WTC11 (cell line): ENCODE measurements around the gene CSNK1G3. TPM values are rescaled to one million over a fixed set of nuclear protein-coding genes. Genes with fewer than 3 reads are reported as not detected.

ENCODE experiments used
- ATAC-seq: fragments of 200-7000 bp; cut with Tn5 transposase; 2 replicates; pipeline ENCODE4 v1.10.0; 2021; ENCODE audit warnings: mild to moderate bottlenecking, moderate library complexity
- CTCF ChIA-PET: fragments of 300-600 bp; sonication (Branson Sonifier 250); formaldehyde crosslinking; loops from one replicate; lab custom pipeline; 2021; ENCODE audit warnings: antibody characterized with exemption; lab: Charles Lee
- POLR2A ChIA-PET: fragments of 350-600 bp; sonication (Branson Sonifier 250); formaldehyde crosslinking; loops from one replicate; lab custom pipeline; 2021; ENCODE audit warnings: antibody characterized with exemption; lab: Charles Lee
- DNase-seq: peaks from one replicate; pipeline ENCODE4 v3.0.0; 2021; ENCODE audit warnings: low spot score
- H3K27ac Mint-ChIP-seq: 2 replicates; pipeline ENCODE4 v1.8.0; 2021; ENCODE audit warnings: mixed read lengths
- H3K27me3 Mint-ChIP-seq: 2 replicates; pipeline ENCODE4 v1.8.0; 2021; ENCODE audit warnings: low read depth, mild to moderate bottlenecking, moderate library complexity, mixed read lengths
- H3K36me3 Mint-ChIP-seq: 2 replicates; pipeline ENCODE4 v1.8.0; 2021; ENCODE audit warnings: mixed read lengths
- H3K4me1 Mint-ChIP-seq: 2 replicates; pipeline ENCODE4 v1.8.0; 2022; ENCODE audit warnings: mixed read lengths
- H3K4me3 Mint-ChIP-seq: 2 replicates; pipeline ENCODE4 v1.8.0; 2021; ENCODE audit warnings: mild to moderate bottlenecking, moderate library complexity, mixed read lengths
- H3K9me3 Mint-ChIP-seq: 2 replicates; pipeline ENCODE4 v1.8.0; 2021; ENCODE audit warnings: mixed read lengths
- AR ChIP-seq: fragments of 250-450 bp; sonication (Bioruptor Pico); IDR thresholded peaks from 2 replicates; pipeline ENCODE4 v1.9.0; 2021; ENCODE audit warnings: mild to moderate bottlenecking
- CDX4 ChIP-seq: fragments of 250-450 bp; sonication (Bioruptor Pico); IDR thresholded peaks from 2 replicates; pipeline ENCODE4 v1.9.0; 2021; ENCODE audit warnings: moderate library complexity, mild to moderate bottlenecking, inconsistent platforms, borderline replicate concordance
- FOXP1 ChIP-seq: sonication (generic); formaldehyde crosslinking; IDR thresholded peaks from 2 replicates; pipeline ENCODE4 v1.8.0; 2022; ENCODE audit warnings: missing genetic modification reagents, mild to moderate bottlenecking, moderate library complexity, borderline replicate concordance
- GTF2I ChIP-seq: fragments of 250-450 bp; sonication (Bioruptor Pico); conservative IDR thresholded peaks from 2 replicates; pipeline ENCODE4 v1.4.0; 2021; ENCODE audit warnings: mild to moderate bottlenecking
- HMGA2 ChIP-seq: fragments of 250-450 bp; sonication (Bioruptor Pico); IDR thresholded peaks from 2 replicates; pipeline ENCODE4 v1.4.0; 2021; ENCODE audit warnings: mild to moderate bottlenecking, moderate library complexity
- IRF2 ChIP-seq: sonication (generic); formaldehyde crosslinking; IDR thresholded peaks from 2 replicates; pipeline ENCODE4 v1.8.0; 2022; ENCODE audit warnings: low read depth, missing genetic modification reagents, borderline replicate concordance
- MAX ChIP-seq: sonication (generic); formaldehyde crosslinking; IDR thresholded peaks from 2 replicates; pipeline ENCODE4 v1.8.0; 2022; ENCODE audit warnings: mild to moderate bottlenecking, missing genetic modification reagents
- MXD4 ChIP-seq: fragments of 250-450 bp; sonication (Bioruptor Pico); IDR thresholded peaks from 2 replicates; pipeline ENCODE4 v1.8.0; 2021; ENCODE audit warnings: mild to moderate bottlenecking, moderate library complexity, borderline replicate concordance
- MYBL2 ChIP-seq: sonication (generic); formaldehyde crosslinking; IDR thresholded peaks from 2 replicates; pipeline ENCODE4 v1.8.1; 2023; ENCODE audit warnings: mild to moderate bottlenecking, moderate library complexity, missing genetic modification reagents
- NFE2L1 ChIP-seq: sonication (generic); formaldehyde crosslinking; IDR thresholded peaks from 2 replicates; pipeline ENCODE4 v1.8.1; 2023; ENCODE audit warnings: missing genetic modification reagents
- NFYB ChIP-seq: sonication (generic); formaldehyde crosslinking; conservative IDR thresholded peaks from 2 replicates; pipeline ENCODE4 v1.8.0; 2022; ENCODE audit warnings: low read depth, missing genetic modification reagents
- PREB ChIP-seq: sonication (generic); formaldehyde crosslinking; IDR thresholded peaks from 2 replicates; pipeline ENCODE4 v1.8.1; 2022; ENCODE audit warnings: mild to moderate bottlenecking, missing genetic modification reagents, moderate library complexity, borderline replicate concordance
- SMAD4 ChIP-seq: sonication (generic); formaldehyde crosslinking; IDR thresholded peaks from 2 replicates; pipeline ENCODE4 v1.8.0; 2022; ENCODE audit warnings: mild to moderate bottlenecking, missing genetic modification reagents
- SP1 ChIP-seq: sonication (generic); formaldehyde crosslinking; conservative IDR thresholded peaks from 2 replicates; pipeline ENCODE4 v1.8.1; 2022; ENCODE audit warnings: missing genetic modification reagents
- TCF7 ChIP-seq: sonication (generic); formaldehyde crosslinking; IDR thresholded peaks from 2 replicates; pipeline ENCODE4 v1.8.0; 2022; ENCODE audit warnings: mild to moderate bottlenecking, low read depth, missing genetic modification reagents, moderate library complexity
- ZNF138 ChIP-seq: sonication (generic); formaldehyde crosslinking; conservative IDR thresholded peaks from 2 replicates; pipeline ENCODE4 v1.8.1; 2022; ENCODE audit warnings: mild to moderate bottlenecking, moderate library complexity, missing genetic modification reagents
- ZNF317 ChIP-seq: sonication (generic); formaldehyde crosslinking; IDR thresholded peaks from 2 replicates; pipeline ENCODE4 v1.8.1; 2023; ENCODE audit warnings: low read depth, mild to moderate bottlenecking, moderate library complexity, missing genetic modification reagents, borderline replicate concordance
- ZNF423 ChIP-seq: fragments of 250-450 bp; sonication (Bioruptor Pico); IDR thresholded peaks from 2 replicates; pipeline ENCODE4 v2.1.2; 2022; ENCODE audit warnings: mild to moderate bottlenecking, moderate library complexity
- ZSCAN18 ChIP-seq: fragments of 250-450 bp; sonication (Bioruptor Pico); IDR thresholded peaks from 2 replicates; pipeline ENCODE4 v2.1.2; 2022; ENCODE audit warnings: mild to moderate bottlenecking, moderate library complexity
- total RNA-seq: library from RNA; stranded (reverse); gene quantifications from 3 replicates; pipeline ENCODE4 v1.2.3, GENCODE V29; 2021
- TF ChIP-seq, protein P1 (sequence below): sonication (generic); formaldehyde crosslinking; IDR thresholded peaks from 2 replicates; pipeline ENCODE4 v1.8.0; 2023; ENCODE audit warnings: mild to moderate bottlenecking, missing genetic modification reagents
- TF ChIP-seq, protein P2 (sequence below): sonication (generic); formaldehyde crosslinking; IDR thresholded peaks from 2 replicates; pipeline ENCODE4 v1.8.1; 2022; ENCODE audit warnings: missing genetic modification reagents, borderline replicate concordance
- TF ChIP-seq, protein P3 (sequence below): sonication (generic); formaldehyde crosslinking; IDR thresholded peaks from 2 replicates; pipeline ENCODE4 v1.8.1; 2022; ENCODE audit warnings: low read depth, mild to moderate bottlenecking, moderate library complexity, missing genetic modification reagents, borderline replicate concordance
- TF ChIP-seq, protein P4 (sequence below): sonication (generic); formaldehyde crosslinking; IDR thresholded peaks from 2 replicates; pipeline ENCODE4 v1.8.0; 2022; ENCODE audit warnings: mild to moderate bottlenecking, missing genetic modification reagents

Gene CSNK1G3
- total RNA-seq, 1 experiment from 2014 or later = 51.2 TPM

- TF ChIP-seq PREB (CRISPR knock-in tag) (no peak), GTF2I (no peak), MYBL2 (CRISPR knock-in tag) (no peak), ZNF423 (CRISPR knock-in tag) (no peak), TCF7 (CRISPR knock-in tag) (no peak), SP1 (CRISPR knock-in tag) (no peak), AR (CRISPR knock-in tag) (no peak), HMGA2 (CRISPR knock-in tag) (no peak), FOXP1 (CRISPR knock-in tag) (no peak)
- TF ChIP-seq, protein P1, sequence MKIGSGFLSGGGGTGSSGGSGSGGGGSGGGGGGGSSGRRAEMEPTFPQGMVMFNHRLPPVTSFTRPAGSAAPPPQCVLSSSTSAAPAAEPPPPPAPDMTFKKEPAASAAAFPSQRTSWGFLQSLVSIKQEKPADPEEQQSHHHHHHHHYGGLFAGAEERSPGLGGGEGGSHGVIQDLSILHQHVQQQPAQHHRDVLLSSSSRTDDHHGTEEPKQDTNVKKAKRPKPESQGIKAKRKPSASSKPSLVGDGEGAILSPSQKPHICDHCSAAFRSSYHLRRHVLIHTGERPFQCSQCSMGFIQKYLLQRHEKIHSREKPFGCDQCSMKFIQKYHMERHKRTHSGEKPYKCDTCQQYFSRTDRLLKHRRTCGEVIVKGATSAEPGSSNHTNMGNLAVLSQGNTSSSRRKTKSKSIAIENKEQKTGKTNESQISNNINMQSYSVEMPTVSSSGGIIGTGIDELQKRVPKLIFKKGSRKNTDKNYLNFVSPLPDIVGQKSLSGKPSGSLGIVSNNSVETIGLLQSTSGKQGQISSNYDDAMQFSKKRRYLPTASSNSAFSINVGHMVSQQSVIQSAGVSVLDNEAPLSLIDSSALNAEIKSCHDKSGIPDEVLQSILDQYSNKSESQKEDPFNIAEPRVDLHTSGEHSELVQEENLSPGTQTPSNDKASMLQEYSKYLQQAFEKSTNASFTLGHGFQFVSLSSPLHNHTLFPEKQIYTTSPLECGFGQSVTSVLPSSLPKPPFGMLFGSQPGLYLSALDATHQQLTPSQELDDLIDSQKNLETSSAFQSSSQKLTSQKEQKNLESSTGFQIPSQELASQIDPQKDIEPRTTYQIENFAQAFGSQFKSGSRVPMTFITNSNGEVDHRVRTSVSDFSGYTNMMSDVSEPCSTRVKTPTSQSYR (CRISPR knock-in tag) = no peak
- TF ChIP-seq, protein P2, sequence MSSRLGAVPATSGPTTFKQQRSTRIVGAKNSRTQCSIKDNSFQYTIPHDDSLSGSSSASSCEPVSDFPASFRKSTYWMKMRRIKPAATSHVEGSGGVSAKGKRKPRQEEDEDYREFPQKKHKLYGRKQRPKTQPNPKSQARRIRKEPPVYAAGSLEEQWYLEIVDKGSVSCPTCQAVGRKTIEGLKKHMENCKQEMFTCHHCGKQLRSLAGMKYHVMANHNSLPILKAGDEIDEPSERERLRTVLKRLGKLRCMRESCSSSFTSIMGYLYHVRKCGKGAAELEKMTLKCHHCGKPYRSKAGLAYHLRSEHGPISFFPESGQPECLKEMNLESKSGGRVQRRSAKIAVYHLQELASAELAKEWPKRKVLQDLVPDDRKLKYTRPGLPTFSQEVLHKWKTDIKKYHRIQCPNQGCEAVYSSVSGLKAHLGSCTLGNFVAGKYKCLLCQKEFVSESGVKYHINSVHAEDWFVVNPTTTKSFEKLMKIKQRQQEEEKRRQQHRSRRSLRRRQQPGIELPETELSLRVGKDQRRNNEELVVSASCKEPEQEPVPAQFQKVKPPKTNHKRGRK (CRISPR knock-in tag) = no peak
- TF ChIP-seq, protein P3, sequence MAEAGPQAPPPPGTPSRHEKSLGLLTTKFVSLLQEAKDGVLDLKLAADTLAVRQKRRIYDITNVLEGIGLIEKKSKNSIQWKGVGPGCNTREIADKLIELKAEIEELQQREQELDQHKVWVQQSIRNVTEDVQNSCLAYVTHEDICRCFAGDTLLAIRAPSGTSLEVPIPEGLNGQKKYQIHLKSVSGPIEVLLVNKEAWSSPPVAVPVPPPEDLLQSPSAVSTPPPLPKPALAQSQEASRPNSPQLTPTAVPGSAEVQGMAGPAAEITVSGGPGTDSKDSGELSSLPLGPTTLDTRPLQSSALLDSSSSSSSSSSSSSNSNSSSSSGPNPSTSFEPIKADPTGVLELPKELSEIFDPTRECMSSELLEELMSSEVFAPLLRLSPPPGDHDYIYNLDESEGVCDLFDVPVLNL (CRISPR knock-in tag) = no peak
These were observed 99.4 kb downstream of the CSNK1G3 start (continued) for GRCh38 chr5:123611406-123611709.

DNA sequence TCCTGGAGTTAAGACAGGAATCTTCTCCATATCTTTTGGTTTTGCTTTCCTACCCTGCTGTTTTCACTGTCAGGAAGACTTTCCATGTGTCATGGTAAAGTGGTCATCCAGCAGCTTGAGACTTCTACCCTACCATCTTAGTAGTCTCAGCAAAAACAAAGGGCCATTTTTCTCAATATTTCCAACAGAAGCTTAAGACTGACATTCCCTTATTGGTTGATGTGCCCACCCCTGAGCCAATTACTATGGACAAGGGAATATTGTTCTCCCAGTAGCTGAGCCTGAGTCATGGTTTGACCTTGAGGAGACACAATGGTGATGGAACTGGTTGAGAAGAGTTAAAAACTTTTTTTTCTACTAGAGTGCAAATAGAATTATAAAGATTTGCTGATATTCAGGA lies 105.6 kb downstream of the CSNK1G3 start:
- Mint-ChIP-seq H3K4me3 (no peak overlapping the region), H3K9me3 (peaks cover 10% of the 10 kb centered on the region; the same call in 1 of the 2 replicates), H3K36me3 (peaks cover 19% of the 10 kb centered on the region), H3K27ac (no peak overlapping the region), H3K4me1 (no peaks in the 10 kb centered on the region), H3K27me3 (no peaks in the 10 kb centered on the region)
- ATAC-seq (no peak), DNase-seq (no peak)
- POLR2A ChIA-PET = no interaction called here
- CTCF ChIA-PET = no interaction called here
- TF ChIP-seq ZNF317 (no peak), MYBL2 (CRISPR knock-in tag) (no peak), CDX4 (CRISPR knock-in tag) (no peak), SMAD4 (no peak), NFYB (CRISPR knock-in tag) (no peak), ZSCAN18 (CRISPR knock-in tag) (no peak), MAX (CRISPR knock-in tag) (no peak), ZNF138 (no peak), MXD4 (no peak), IRF2 (CRISPR knock-in tag) (no peak), NFE2L1 (CRISPR knock-in tag) (no peak)
- TF ChIP-seq, protein P4, sequence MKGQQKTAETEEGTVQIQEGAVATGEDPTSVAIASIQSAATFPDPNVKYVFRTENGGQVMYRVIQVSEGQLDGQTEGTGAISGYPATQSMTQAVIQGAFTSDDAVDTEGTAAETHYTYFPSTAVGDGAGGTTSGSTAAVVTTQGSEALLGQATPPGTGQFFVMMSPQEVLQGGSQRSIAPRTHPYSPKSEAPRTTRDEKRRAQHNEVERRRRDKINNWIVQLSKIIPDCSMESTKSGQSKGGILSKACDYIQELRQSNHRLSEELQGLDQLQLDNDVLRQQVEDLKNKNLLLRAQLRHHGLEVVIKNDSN = no peak
